Body of pancreas (tissue), 4 donors: ENCODE results near the gene BPIFB6.

ENCODE experiments used
- CTCF ChIP-seq, 7 experiments: fragments of 450-650 bp in 4 of 7; fragments of 200-600 bp in 3 of 7; sonication (generic) in 3 of 7; IDR thresholded peaks; one replicate each; pipeline ENCODE4 v1.5.1; 2016 to 2019; ENCODE audit warnings: antibody characterized with exemption in 7 of 7
- POLR2A ChIP-seq, 3 donors: fragments of 450-650 bp; IDR thresholded peaks; one replicate each; pipeline ENCODE4 v1.6.1; 2016; ENCODE audit warnings: antibody characterized with exemption in 3 of 3, mild to moderate bottlenecking in 2 of 3

GRCh38 chr20:33071198-33071597 lies 39.8 kb downstream of the BPIFB6 start:
- TF ChIP-seq CTCF (IDR thresholded peaks at IDR 0.05), result no peak
- no peak for TF ChIP-seq POLR2A (IDR thresholded peaks at IDR 0.05)
